ACC112 (cell line): ENCODE measurements around the gene GATAD2B.
A peak's percentile ranks its signal among the peaks of the same experiment; 100 is the strongest.

ENCODE experiments used
- H2AFZ ChIP-seq: fragments of 200-600 bp; sonication (generic); one replicate; pipeline ENCODE4 v1.6.0; 2017; ENCODE audit warnings: antibody characterized with exemption, low read length; ENCODE audit not compliant: unreplicated experiment
- H3K27ac ChIP-seq: fragments of 200-600 bp; sonication (generic); 2 replicates; pipeline ENCODE4 v1.5.1; 2014; ENCODE audit warnings: low read depth, mild to moderate bottlenecking, antibody characterized with exemption, low read length, moderate library complexity
- H3K27me3 ChIP-seq: fragments of 200-600 bp; sonication (generic); 2 replicates; pipeline ENCODE4 v1.6.1; 2014; ENCODE audit warnings: mild to moderate bottlenecking, antibody characterized with exemption, low read length, moderate library complexity, mixed read lengths; ENCODE audit not compliant: insufficient read depth
- H3K36me3 ChIP-seq: fragments of 200-600 bp; sonication (generic); 2 replicates; pipeline ENCODE4 v1.6.1; 2016; ENCODE audit warnings: mild to moderate bottlenecking, antibody characterized with exemption, low read length, moderate library complexity, mixed read lengths; ENCODE audit not compliant: insufficient read depth
- H3K4me1 ChIP-seq: fragments of 200-600 bp; sonication (generic); one replicate; pipeline ENCODE4 v1.6.1; 2016; ENCODE audit warnings: low read length, mixed read lengths; ENCODE audit not compliant: insufficient read depth, unreplicated experiment, control insufficient read depth
- H3K4me3 ChIP-seq: fragments of 200-600 bp; sonication (generic); 2 replicates; pipeline ENCODE4 v1.5.1; 2014; ENCODE audit warnings: mild to moderate bottlenecking, low read depth, low read length
- H3K79me2 ChIP-seq: fragments of 200-600 bp; sonication (generic); one replicate; pipeline ENCODE4 v1.6.0; 2016; ENCODE audit warnings: low read length; ENCODE audit not compliant: control insufficient read depth, unreplicated experiment, insufficient read depth

Gene GATAD2B

GRCh38 chr1:153833171-153833570 is 89.6 kb downstream of the GATAD2B start:
- Histone ChIP-seq H3K27me3 (no peaks in the 10 kb centered on the region), H3K27ac (no peak overlapping the region), H3K36me3 (0 out of 2 replicates have a peak, but pooled peaks cover under 1% of the 10 kb centered on the region), H2AFZ (no peak overlapping the region), H3K4me3 (no peak overlapping the region), H3K4me1 (no peaks in the 10 kb centered on the region), H3K79me2 (peaks cover 13% of the 10 kb centered on the region)

- H3K27me3 ChIP-seq = no peaks in the 10 kb centered on the region
- no peak overlapping the region for H3K27ac ChIP-seq
- H3K36me3 ChIP-seq = 0 out of 2 replicates have a peak, but pooled peaks cover 6% of the 10 kb centered on the region
- no peak overlapping the region for H2AFZ ChIP-seq
- no peak overlapping the region for H3K4me3 ChIP-seq
- peaks cover 13% of the 10 kb centered on the region for H3K79me2 ChIP-seq
- H3K4me1 ChIP-seq = no peaks in the 10 kb centered on the region
These were observed 90.5 kb downstream of the GATAD2B start for GRCh38 chr1:153832293-153832692.

DNA sequence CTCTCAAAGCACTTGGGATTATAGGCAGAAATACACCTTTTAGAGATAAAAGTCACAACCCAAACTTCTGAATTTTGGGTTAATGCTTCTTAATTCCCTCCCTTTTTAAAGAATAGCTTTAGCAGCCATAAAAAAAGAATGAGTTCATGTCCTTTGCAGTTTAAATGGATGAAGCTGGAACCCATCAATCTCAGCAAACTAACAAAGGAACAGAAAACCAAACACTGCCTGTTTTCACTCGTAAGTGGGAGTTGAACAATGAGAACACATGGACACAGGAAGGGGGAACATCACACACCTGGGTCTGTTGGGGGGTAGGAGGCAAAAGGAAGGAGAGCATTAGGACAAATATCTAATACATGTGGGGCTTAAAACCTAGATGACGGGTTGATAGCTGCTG is 91.7 kb downstream of the GATAD2B start:
- no peaks in the 10 kb centered on the region for H3K27me3 ChIP-seq
- H3K4me3 ChIP-seq = no peak overlapping the region
- 0 out of 2 replicates have a peak, but pooled peaks cover 6% of the 10 kb centered on the region for H3K36me3 ChIP-seq
- H2AFZ ChIP-seq = no peak overlapping the region
- no peaks in the 10 kb centered on the region for H3K4me1 ChIP-seq
- H3K27ac ChIP-seq = no peak overlapping the region
- peaks cover 13% of the 10 kb centered on the region for H3K79me2 ChIP-seq

DNA sequence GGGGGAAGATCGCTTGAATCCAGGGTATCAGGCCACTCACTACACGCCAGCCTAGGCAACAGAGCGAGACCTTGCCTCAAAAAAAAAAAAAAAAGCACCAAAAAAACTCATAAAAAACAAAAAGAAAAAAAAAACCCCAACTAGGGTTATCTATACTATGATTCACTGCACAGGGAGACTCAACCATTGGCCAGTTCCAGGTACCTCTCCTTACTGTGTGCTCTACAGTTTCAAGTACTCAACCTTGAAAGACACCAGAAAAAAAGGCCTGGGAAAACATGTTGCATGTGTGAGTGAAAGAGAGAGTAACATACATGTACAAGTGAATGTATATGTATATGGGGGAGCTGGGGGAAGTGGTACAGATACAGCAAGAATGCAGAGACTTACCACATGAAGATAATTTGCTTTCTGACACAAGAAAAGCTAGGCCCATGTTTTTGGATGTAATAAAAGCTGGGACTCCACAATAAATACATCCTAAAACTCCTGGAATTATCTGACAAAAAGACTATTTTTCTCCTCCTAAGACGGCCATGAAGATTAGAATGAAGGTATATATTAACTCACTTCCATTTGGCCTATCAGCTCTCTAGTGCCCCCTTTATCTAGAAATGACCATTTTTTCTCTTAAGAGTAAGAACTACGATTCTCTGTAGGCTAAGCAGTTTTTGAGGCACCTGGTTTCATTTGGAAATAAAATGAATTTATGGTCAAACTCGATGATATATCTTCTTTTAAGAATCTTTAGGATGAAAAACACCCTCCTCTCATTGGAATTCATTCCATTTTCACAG is 95.4 kb downstream of the GATAD2B start:
- no peak overlapping the region for H3K4me3 ChIP-seq
- H2AFZ ChIP-seq = no peak overlapping the region
- H3K27me3 ChIP-seq = no peaks in the 10 kb centered on the region
- no peaks in the 10 kb centered on the region for H3K4me1 ChIP-seq
- H3K36me3 ChIP-seq = 0 out of 2 replicates have a peak, but pooled peaks cover 6% of the 10 kb centered on the region
- peaks cover 6% of the 10 kb centered on the region for H3K79me2 ChIP-seq
- H3K27ac ChIP-seq = no peak overlapping the region

DNA sequence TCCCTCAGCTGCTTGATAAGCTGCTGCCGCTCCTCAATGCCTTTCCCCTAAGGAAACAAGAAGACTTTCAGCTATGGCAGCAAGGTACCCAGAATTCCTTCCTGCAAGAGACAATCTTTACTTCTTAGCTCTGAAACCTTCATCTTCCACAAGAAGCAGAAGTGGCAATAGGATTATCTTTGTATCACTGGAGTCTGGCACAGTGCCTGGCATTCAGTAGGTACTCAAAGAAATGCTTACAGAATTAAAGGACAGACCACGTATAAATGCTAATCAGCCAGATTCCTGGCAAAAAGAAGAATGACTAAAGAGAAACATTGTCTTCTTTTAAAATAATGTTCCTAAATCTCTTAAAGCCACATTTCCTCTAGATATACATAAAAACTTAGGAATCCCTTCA is 103.9 kb downstream of the GATAD2B start:
- H2AFZ ChIP-seq = no peak overlapping the region
- no peaks in the 10 kb centered on the region for H3K4me1 ChIP-seq
- H3K27ac ChIP-seq = no peak overlapping the region
- no peaks in the 10 kb centered on the region for H3K27me3 ChIP-seq
- peaks cover 13% of the 10 kb centered on the region; the same call in 1 of the 2 replicates for H3K36me3 ChIP-seq
- no peaks in the 10 kb centered on the region for H3K79me2 ChIP-seq
- no peak overlapping the region for H3K4me3 ChIP-seq

DNA sequence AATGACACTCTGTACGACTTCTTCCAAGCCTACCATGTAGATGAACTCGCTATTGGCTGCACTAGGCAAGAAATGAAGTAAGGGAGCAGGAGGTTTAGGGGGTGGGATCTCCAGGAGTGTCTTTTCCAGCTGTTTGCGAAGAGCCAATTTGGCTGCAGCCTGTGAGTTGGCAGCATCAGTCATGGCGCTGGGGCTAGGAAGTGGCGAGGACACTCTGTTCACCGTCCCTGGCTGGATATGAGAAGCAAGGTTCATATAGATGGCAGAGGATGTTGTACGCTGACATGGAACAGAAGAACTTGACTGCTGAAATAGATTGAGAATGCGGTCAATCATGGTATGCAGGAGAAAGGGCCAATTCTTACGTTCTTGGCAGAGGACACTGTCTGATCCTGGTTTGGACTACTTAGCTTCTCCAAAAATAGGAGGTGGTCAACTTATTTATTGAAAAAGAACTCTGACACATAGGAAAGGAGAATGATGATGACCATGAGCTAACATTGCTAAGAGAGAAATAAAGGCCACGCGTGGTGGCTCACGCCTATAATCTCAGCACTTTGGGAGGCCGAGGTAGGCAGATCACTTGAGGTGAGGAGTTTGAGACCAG is 106.4 kb downstream of the GATAD2B start:
- H3K79me2 ChIP-seq = no peaks in the 10 kb centered on the region
- H3K4me1 ChIP-seq = no peaks in the 10 kb centered on the region
- H3K27me3 ChIP-seq = no peaks in the 10 kb centered on the region
- H3K4me3 ChIP-seq = no peak overlapping the region
- no peak overlapping the region for H2AFZ ChIP-seq
- peaks cover 26% of the 10 kb centered on the region; the same call in 1 of the 2 replicates for H3K36me3 ChIP-seq
- no peak overlapping the region for H3K27ac ChIP-seq

GRCh38 chr1:153805886-153806719 is 116.7 kb downstream of the GATAD2B start:
- Histone ChIP-seq H3K27me3 (no peaks in the 10 kb centered on the region), H3K4me3 (peak overlapping the region; percentile 13; the same call in 1 of the 2 replicates), H3K27ac (peak overlapping the region; percentile 78), H2AFZ (no peak overlapping the region), H3K4me1 (peaks cover 13% of the 10 kb centered on the region), H3K36me3 (peaks cover under 1% of the 10 kb centered on the region; the same call in 1 of the 2 replicates), H3K79me2 (no peaks in the 10 kb centered on the region)

GRCh38 chr1:153805042-153805745 is 117.6 kb downstream of the GATAD2B start:
- Histone ChIP-seq H3K27ac (peak overlapping the region; percentile 78), H2AFZ (no peak overlapping the region), H3K79me2 (no peaks in the 10 kb centered on the region), H3K4me1 (peaks cover 13% of the 10 kb centered on the region), H3K4me3 (peak overlapping the region; percentile 13; the same call in 1 of the 2 replicates), H3K36me3 (no peaks in the 10 kb centered on the region), H3K27me3 (no peaks in the 10 kb centered on the region)

DNA sequence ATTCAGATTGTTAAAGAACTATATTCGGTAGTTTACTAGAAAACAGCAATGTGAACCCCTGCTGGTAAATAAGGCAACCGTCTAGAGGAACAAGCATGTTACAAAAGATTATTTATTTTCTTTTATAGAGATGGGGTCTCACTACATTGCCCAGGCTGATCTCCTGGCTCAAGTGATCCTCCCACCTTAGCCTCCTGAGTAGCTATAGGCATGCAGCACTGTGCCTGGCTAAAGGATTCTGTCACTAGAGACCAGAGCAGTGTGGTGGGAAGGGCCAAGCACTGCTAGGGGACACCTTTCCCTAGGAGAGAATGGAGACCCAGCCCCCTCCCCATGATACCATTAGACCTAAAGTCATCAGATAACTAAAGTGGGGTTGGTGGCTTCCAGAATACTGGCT is 118.7 kb downstream of the GATAD2B start:
- H3K27ac ChIP-seq = no peak overlapping the region
- H3K4me3 ChIP-seq = no peak overlapping the region
- no peaks in the 10 kb centered on the region for H3K27me3 ChIP-seq
- H3K4me1 ChIP-seq = peaks cover 13% of the 10 kb centered on the region
- no peaks in the 10 kb centered on the region for H3K36me3 ChIP-seq
- H2AFZ ChIP-seq = no peak overlapping the region
- H3K79me2 ChIP-seq = no peaks in the 10 kb centered on the region

GRCh38 chr1:153803470-153804056 is 119.2 kb downstream of the GATAD2B start:
- Histone ChIP-seq H3K4me3 (no peak overlapping the region), H2AFZ (no peak overlapping the region), H3K79me2 (no peaks in the 10 kb centered on the region), H3K27ac (no peak overlapping the region), H3K27me3 (no peaks in the 10 kb centered on the region), H3K4me1 (peaks cover 13% of the 10 kb centered on the region), H3K36me3 (no peaks in the 10 kb centered on the region)
